HG02981 (cell line): ENCODE measurements around the gene SIX6.
"Not testable (repeated sequence)": the region's sequence is repeated elsewhere in the genome, so short reads cannot be mapped to it uniquely, and the experiment has no call there.

Source experiments
- ATAC-seq: cut with Tn5 transposase; IDR thresholded peaks from one replicate; pipeline ENCODE4 v1.9.1; 2021; ENCODE audit warnings: mild to moderate bottlenecking, moderate library complexity; ENCODE audit not compliant: unreplicated experiment

The SIX6 gene

DNA sequence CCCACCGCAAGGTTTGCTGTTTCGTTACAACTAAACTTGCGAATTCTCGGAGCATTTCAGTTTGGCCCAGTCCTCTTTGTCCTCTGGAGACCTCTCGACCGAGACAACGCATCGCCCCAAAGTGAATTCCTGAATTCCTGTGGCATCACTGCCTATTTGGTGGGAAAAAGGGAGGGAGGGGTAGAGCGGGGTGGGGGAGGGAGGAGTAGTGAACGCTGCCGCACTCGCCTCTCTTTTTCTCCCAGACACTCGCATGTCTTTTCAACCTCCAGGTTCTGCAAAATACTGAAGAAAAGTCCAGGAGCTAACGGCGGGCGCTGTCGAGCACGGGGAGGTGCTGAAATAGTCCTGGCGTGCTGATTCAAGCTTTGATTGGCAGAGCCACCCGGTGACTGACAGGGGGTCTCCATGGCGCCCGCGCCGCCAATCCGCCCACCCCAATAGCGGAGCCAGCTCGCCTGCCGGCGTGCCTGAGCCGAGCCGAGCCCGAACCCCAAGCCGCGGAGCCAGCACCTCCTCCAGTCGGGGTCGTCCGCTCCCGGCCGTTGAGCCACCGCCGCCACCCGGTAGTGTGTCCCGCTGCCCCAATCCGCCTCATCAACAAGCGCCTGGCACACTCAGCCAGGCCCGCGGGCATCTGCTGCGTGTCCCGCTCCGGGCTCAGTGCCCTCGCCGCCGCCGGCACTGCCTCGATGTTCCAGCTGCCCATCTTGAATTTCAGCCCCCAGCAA lies at the start of gene SIX6:
Gene SIX6, plus strand, starts transcription at position 440 of the 731 bp plus-strand sequence. Its CDS starts 253 bp downstream, at position 693.
- ATAC-seq = no peak

- ATAC-seq = not testable (repeated sequence)
Observed at GRCh38 chr14:60480248-60480647, 28.7 kb upstream of the SIX6 start.

DNA sequence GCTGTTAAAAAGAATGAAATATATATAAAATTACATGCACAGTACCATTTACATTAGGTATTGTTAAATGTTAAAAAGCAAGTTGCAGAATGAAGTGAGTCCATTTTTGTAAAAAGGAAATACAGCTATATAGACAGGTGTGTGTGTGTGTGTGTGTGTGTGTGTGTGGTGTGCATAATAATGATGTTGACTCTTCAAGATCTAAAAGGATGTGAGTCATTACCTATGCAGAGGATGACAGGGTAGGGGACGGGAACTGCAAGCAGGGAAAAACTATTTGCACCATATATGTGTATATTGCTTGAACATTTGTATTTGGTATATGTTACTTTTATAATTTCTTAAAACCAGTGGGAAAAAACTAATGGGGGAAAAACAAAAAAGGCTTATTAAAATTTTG lies 26.2 kb upstream of the SIX6 start:
- ATAC-seq = no peak

DNA sequence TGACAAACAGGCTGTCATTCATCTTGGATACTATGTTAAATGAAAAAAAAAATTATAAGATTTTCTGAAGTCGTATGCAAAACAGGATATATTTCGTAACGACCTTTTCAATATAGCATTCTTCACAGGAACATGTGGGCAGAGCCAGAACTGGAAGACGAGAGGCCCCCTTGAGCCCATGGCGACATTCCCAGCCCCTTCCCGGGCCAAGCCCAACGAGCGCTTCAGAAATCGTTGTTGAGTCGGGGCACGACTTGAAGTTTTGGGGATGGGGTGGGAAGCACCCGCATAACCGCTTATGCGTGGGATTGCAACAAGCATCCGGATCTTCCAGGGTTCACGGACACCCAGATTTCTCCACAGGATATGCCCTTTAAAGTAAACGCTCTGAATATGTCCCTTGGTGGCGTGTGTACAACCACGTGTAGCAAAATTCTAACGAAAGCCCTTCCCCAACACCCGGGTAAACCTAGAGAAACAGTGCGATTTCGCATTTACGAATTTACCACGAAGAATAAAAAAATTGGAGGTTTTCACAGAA lies 23.8 kb upstream of the SIX6 start:
- no peak for ATAC-seq

DNA sequence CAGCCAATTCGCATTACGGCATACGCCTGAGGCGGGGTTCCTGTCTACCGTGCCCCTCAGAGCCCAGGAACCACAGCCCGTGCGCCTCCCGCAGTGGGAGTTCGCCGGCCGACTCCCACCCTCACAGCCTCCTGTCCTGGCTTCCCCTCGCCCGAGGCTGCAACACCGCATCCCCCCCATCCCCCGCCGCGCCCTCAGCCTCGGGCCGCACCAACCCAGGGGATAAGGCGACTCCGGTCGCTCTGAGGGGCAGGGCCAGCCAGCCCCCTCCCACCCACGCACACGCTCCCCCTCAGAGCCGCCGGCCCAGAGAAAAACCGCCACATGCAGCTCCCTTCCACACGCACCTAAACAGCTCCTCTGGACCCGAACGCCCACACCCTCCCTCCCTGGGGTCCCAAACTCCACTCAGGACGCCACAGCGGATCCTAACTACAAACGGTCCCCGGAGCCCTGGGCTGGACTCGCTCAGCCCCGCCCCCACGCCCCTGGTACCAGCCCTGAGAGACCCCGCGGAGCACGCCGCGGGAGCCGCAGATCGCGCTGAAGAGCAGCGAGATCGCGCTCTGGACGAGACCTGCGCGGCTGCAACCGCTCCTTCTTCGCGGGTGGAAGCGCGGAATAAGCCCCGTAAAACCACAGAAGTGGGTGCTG lies 23.2 kb upstream of the SIX6 start, which contains the start of gene C14orf39:
Gene C14orf39, minus strand, starts transcription at position 466 of the 654 bp plus-strand sequence. CDS start 985 bp downstream, outside the sequence.
- ATAC-seq = no peak

DNA sequence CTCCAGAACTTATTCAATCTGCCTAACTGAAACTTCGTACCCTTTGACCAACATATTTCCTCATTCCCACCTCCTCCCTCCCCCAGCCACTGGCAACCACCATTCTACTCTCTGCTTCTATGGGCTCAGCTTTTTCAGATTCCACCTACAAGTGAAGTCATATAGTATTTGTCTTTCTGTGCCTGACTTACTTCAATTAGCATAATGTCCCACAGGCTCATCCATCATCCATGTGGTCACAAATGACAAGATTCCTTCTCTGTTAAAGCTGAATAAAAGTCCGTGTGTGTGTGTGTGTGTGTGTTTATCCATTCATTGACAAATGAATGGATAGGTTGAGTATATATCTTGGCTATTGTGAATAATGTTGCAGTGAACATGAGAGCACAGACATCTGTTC lies 21.7 kb upstream of the SIX6 start:
- ATAC-seq = no peak

GRCh38 chr14:60488175-60488574 lies 20.8 kb upstream of the SIX6 start:
- no peak for ATAC-seq

DNA sequence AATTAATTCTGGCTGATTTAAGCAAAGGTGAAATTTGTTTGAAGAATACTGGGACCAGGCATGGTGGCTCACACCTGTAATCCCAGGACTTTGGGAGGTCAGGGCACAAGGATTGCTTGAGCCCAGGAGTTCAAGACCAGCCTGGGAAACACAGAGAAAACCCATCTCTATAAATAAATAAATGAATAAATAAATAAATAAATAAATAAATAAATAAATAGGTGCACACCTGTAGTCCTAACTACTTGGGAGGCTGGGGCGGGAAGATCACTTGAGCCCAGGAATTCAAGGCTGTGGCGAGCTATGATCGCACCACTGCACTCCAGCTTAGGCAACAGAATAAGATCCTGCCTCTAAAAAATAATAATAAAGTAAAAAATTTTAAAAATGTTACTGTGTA lies 18.7 kb upstream of the SIX6 start:
- no peak for ATAC-seq

DNA sequence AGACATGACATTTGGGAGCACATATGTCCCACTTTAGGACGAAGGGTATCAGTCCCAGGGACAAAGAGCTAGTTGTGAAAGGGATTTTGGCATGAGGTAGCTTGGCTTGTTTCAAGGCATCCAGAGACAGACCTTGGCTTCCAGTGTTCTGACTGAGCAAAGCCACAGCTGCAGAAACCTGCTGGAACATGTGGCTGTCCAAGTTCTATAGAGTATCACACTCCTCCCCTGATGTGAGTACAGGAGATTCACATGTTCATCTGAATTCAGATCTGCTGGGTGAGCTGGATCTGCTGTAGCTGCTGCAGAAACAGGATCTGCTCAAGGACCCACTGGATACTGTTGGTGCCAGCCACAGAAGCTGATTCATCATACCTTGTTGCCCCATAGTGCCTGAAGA lies 13.0 kb upstream of the SIX6 start:
- no peak for ATAC-seq

DNA sequence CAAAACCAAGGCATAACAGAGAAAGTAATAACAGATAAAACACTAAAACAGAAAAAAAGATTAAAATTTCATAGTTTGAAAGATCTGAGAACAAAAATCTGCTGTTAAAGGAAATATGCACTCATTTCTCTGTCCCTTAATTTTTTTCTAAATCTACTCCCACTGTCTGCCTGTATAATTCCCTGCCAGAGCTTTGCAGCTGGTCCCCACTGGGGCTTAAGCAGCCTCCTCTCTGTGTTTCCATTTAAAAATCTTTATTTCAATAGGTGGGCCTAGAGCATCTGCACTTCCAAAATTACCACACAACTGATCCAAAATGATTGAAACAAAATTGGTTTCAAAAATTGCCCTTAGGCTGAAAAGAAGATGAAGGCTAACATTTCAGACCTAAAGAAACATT lies 6.4 kb upstream of the SIX6 start:
- ATAC-seq = no peak

DNA sequence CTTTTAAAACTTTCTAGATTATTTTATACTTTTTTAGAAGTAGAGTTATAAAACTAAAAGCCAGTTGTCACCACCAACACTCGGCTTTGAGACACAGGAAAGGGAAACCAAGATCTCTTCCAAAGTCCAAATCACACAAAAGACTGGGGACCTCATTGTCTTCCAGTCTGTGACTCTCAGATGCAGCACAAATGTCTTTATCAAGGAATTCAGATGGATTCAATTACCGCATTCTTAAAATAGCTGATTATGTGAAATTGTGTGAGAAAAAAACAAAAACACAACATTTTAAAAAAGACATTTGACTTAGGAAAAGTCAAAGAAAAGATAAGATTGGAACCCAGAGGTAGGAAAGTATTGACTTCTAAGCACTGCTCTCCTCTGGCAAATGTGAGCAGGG lies 3.5 kb upstream of the SIX6 start:
- no peak for ATAC-seq

- no peak for ATAC-seq
Observed at GRCh38 chr14:60506010-60506409, 2.9 kb upstream of the SIX6 start.

- no peak for ATAC-seq
Observed at GRCh38 chr14:60506462-60506984, 2.4 kb upstream of the SIX6 start.

DNA sequence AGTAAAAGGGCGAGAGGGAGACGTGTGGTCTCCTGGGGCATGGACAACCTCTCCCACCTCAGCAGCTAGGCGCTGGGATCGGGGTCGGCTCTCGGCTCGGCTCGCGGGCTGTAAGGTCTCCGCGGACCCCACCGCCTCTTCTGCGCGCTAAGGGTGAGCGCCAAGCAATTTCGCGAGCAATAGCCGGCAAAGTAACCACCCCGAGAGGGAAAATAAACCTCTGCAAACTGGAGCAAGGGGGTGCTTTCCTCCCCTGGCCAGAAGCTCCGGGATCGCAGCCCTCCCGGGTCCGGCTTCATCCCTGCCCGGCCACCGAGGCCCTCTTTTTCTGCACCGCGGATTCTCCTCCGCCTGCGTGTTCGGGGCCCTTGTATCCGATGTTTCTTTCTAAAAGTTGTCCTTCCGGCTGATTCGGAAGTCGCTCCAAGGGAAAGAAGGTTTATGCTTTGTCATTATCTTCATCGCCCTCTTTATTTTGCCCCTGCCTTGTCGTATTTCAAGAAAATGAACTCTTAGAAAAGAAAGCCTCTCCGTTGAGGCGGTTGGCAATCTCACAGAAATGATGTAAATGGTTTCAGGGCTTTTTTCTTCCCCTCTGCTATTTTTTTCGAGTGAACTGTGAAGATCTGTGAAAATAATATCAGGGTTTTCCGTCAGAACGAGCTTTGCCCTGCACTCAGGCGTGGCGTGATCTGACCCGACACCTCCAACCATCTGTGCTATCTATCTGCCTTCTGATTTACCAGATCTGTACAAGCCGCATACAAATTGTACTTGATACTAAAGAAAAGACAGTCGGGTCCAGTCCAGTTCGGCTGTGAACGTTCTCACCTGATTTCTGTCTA lies 1.7 kb upstream of the SIX6 start:
- no peak for ATAC-seq

GRCh38 chr14:60508363-60508706 lies 611 bp upstream of the SIX6 start:
- no peak for ATAC-seq

DNA sequence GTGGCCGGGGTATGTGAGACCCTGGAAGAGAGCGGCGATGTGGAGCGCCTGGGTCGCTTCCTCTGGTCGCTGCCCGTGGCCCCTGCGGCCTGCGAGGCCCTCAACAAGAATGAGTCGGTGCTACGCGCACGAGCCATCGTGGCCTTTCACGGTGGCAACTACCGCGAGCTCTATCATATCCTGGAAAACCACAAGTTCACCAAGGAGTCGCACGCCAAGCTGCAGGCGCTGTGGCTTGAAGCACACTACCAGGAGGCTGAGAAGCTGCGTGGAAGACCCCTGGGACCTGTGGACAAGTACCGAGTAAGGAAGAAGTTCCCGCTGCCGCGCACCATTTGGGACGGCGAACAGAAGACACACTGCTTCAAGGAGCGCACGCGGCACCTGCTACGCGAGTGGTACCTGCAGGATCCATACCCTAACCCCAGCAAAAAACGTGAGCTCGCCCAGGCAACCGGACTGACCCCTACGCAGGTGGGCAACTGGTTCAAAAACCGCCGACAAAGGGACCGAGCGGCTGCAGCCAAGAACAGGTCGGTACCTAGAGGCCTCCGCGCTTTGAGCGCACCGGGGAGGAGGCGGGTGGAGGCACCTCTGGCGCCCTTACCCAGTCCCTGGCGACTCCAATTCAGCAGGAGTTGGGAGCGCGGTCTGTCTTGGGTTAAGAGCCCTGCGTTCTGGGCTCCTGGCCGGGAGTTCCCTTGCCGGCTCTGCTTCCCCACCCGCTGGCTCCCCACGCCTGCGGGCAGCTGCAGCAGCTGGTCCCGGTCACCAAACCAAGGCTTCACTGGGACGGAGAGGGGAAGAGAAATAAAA lies 700 bp downstream of the SIX6 start:
- no peak for ATAC-seq

DNA sequence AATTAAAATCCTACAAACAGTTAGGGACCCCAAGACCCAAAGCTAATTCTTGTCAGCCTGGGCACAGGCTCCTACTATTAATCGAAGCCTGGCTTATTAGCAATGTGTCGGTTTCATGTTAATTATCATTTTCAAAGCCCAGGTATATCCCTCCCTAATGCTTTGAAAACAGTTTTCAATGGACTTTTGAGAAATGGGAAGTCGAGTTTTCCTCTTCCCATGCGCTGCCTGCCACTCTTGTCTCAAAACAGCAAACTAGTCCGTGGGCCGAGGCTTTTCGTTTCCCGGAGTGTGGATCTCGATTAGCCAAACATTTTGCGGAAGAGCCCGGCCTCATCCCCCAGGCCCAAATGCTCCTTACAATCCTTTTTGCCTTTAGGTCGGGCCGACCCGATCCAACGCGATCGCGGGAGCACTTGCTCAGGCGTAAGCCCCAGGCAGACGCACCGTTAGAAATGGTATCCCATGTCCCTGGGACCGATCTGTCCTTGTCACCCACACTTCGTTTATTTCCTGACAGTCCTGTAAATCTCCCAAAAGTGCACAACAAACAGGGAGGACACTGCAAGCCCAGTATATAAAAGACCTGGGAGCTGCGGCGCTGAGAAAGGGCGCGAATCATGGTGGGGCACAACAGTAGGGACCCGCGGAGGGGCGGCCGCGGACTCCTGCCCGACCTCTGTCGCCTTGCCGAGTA lies 1.5 kb downstream of the SIX6 start:
- ATAC-seq = no peak

DNA sequence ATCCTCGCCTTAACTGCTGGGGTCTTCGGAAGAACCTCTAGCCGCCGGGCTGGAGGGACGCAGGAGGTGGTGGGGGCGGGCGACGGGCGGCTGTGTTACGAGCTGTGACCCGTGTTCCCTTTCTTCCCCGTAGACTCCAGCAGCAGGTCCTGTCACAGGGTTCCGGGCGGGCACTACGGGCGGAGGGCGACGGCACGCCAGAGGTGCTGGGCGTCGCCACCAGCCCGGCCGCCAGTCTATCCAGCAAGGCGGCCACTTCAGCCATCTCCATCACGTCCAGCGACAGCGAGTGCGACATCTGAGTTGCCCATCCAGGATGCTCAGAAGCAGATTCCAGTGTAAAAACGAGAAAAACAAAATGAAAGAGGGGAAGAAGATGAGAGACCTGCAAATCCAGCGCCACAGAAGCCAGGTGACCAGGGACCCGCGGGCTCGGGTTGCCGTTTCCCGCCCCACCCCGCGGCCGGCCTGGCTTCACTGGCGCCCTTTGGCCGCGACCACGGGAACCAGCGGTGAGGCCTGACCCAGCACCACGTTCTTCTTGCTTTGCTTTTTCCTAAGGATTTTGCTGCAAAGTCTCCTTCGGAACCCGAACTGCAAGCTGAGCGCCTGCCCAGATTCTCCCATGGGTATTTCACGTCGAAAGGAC lies 2.1 kb downstream of the SIX6 start:
- no peak for ATAC-seq

GRCh38 chr14:60512126-60512525 lies 3.2 kb downstream of the SIX6 start:
- no peak for ATAC-seq
